HEK293 (cell line): Measurements from ENCODE around the gene KBTBD12.

Experiments
- HOXC10 ChIP-seq: sonication (generic); formaldehyde crosslinking; IDR thresholded peaks from 2 replicates; pipeline ENCODE4 v1.8.1; 2023; ENCODE audit warnings: mild to moderate bottlenecking, missing genetic modification reagents
- ZNF138 ChIP-seq: fragments of 450-650 bp; formaldehyde crosslinking; IDR thresholded peaks from 2 replicates; pipeline ENCODE4 v1.5.1; 2016; ENCODE audit warnings: missing biosample characterization, missing genetic modification characterization, borderline replicate concordance
- ZNF214 ChIP-seq: fragments of 450-650 bp; formaldehyde crosslinking; IDR thresholded peaks from 2 replicates; pipeline ENCODE4 v1.5.1; 2017; ENCODE audit warnings: missing biosample characterization, mild to moderate bottlenecking, missing genetic modification characterization, borderline replicate concordance
- ZNF76 ChIP-seq: fragments of 450-650 bp; formaldehyde crosslinking; IDR thresholded peaks from 2 replicates; pipeline ENCODE4; 2016; ENCODE audit warnings: low read depth, missing biosample characterization, missing genetic modification characterization, borderline replicate concordance
- TF ChIP-seq, protein P1 (sequence below): fragments of 450-650 bp; formaldehyde crosslinking; IDR thresholded peaks from 2 replicates; pipeline ENCODE4 v1.5.1; 2016; ENCODE audit warnings: missing biosample characterization, missing genetic modification characterization

DNA sequence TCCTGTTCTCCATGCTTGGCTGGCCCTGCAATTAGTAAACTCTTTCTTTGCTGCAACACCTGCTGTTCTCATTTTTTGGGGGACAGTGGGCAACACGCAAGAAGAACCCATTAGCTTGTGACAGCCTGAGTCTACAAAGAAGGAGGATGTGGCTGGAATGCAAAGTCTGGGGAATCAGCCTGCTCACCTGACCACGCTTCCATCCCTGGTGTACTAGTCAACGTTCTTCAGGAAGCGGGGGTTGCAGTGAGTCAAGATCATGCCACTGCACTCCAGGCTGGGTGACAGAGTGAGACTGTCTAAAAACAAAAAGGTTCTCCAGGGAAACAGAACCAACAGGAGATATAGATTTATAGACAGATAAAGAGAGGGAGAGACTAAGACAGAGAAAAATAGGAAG lies 27.7 kb upstream of the KBTBD12 start:
- TF ChIP-seq, protein P1, sequence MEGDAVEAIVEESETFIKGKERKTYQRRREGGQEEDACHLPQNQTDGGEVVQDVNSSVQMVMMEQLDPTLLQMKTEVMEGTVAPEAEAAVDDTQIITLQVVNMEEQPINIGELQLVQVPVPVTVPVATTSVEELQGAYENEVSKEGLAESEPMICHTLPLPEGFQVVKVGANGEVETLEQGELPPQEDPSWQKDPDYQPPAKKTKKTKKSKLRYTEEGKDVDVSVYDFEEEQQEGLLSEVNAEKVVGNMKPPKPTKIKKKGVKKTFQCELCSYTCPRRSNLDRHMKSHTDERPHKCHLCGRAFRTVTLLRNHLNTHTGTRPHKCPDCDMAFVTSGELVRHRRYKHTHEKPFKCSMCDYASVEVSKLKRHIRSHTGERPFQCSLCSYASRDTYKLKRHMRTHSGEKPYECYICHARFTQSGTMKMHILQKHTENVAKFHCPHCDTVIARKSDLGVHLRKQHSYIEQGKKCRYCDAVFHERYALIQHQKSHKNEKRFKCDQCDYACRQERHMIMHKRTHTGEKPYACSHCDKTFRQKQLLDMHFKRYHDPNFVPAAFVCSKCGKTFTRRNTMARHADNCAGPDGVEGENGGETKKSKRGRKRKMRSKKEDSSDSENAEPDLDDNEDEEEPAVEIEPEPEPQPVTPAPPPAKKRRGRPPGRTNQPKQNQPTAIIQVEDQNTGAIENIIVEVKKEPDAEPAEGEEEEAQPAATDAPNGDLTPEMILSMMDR (tag by site-specific recombination) = no peak
- TF ChIP-seq ZNF76 (no peak), ZNF138 (tag by site-specific recombination) (no peak), ZNF214 (tag by site-specific recombination) (no peak), HOXC10 (CRISPR knock-in tag) (no peak)
